GM18502 (cell line): ENCODE results near the gene SLC15A3.

ENCODE experiments used
- ATAC-seq: cut with Tn5 transposase; IDR thresholded peaks from one replicate; pipeline ENCODE4 v1.9.1; 2021; ENCODE audit warnings: mild to moderate bottlenecking; ENCODE audit not compliant: unreplicated experiment, poor library complexity

The SLC15A3 gene

DNA sequence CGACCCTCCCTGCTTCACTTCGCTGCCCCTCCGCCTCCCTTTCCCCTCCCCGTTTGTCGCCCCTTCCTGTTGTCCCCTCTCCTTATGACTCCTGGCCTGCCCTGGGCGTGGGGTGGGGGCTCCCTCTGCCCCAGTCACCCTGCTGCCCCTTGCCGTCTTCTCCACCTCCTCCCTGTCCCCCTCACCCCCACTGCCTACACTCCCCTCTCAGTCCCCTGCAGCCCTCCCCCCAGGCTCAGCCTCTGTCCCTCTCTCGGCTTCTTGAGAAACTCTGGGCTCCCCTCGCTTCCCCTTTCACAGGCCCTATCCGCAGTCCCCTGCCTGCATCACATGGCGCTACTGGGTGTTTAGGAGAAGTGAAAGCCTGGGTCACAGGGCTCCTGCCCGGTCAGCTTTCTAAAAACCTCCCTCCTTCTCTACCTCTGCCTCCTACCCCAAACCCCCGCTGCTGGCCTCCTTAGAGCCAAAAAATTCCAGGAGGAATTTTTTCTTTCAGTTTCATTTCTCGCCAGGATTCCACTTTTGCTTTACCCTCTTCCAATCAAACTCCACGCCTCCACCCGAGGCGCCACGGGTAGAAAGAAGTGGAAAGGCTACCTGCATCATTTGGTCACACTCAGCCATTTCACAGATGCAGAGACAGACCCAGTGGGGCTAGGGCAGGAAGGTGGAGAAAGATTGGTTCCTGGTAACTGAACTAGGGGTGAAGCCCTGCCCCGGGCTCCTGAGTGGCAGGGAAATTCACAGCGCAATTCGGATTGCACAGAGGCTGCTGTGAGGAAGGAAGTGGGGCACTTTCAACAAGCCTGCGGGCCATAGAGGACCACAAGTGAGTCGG, at the start of gene SLC15A3:
Gene SLC15A3 (minus strand): TSS at position 273 of the 838 bp plus-strand sequence. CDS start 625 bp downstream, outside the sequence.
- ATAC-seq: peak; percentile 71

DNA sequence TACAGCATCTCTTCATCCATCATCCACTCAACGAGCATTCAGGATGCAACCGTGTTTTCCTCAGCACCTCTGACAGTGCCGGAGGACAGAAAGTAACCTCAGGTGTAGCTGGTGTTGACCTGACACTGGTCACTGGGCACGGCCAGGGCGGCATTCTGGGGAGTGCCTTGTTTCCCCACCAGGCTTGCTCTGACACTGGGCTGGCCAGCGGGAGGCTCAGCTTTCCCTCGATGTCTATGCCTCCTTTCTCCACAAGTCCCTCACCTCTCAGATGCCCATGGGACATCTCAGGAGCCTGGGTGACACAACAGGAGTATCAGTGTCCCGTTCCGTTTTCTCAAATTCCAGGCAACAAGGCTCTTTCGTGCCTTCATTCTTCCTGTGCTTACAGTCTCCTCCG, 48.5 kb upstream of the SLC15A3 start:
- no peak for ATAC-seq

DNA sequence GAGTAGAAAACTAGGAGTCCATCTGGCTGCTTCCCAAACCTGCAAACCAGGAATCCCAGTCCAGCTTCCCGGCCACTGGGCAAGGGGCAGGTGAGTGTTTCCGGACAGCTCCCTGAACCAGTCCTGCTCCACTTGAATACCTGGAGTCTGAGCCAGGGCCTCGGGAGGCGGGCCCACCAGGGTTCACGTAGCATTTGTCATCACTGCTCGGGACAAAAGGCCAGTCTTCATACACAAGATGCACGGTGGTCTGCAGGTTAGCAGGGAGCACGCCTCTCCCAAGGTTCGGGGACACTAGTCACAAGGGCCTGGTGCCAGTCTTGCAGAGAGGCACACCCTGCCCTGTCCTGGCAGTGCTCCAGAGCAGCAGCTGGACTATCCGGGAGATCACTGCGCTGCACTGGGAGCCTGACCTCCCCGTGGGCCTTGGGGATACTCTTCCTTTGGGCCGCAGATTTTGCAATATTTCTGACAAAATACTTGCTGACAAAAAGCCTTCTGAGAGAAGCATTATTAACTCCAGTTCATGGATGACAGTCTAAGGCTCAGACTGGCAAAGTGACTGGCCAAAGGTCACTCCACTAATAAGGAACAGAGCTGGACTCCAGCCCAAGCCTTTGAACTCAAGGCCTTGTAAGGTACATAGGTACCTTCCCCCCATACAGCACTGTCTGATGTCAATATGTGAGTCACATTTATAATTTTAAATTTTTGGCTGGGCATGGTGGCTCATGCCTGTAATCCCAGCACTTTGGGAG, 44.6 kb upstream of the SLC15A3 start:
- ATAC-seq: no peak

DNA sequence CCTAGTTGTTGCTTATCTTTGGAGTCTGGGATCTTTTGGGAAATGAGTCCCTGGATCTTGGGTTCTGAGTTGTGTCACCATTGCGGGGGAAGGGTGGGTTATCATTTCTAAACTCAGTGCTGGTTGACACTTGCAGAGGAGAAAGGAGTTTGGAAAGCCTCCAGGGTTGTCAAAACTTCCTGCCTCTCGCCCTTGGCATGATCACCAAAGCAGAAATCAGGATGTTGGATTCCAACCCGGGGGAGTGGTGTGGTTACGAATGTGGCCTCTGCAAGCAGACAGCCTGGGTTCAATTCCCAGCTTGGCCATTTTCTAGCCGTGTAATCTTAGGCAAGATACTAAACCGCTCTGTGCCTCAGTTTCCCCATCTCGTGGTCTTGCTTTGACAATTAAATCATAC, 43.8 kb upstream of the SLC15A3 start:
- no peak for ATAC-seq

DNA sequence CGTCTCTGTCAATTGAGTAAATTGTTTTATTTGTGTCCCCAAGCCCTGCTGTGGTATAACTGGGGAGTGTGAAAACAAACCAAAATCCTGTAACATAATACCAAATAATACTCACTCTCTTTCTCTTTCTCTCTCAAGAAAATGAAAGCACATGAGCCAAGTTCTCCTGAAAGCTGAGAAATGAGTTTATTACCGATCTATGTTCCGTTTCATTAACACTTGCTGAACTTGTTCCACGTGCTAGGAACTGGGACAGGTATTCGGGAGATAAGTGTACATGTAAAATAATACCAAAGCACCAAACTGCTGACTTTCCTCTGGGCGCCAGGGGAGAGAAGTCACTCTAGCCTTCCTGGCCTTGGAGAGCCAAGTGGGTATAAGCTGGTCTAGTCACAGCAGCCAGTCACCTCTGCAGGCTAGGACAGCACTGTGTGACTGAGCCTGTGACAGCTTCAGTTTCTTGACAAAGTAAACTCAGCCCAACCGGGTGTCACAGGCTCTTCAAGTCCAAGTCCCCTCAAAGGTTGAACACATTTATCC, 42.6 kb upstream of the SLC15A3 start:
- ATAC-seq: no peak

DNA sequence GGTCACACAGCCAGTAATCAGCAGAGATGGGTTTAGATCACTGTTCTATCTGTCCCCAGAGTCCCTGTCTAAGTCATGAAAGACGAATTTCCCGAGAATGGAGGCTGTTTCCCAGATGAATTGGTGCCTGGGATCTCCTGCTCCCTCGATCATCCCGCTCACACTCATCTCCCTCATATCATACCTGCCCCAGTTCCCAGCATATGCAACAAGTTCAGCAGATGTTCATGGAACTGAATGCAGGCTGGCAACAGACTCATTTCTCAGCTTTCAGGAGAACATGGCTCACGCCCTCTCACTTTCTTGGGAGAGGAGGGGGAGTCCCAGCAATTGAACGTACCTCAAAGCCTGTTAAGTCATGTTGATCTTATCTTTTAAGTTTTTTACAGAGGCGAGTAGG, 41.6 kb upstream of the SLC15A3 start:
- no peak for ATAC-seq

DNA sequence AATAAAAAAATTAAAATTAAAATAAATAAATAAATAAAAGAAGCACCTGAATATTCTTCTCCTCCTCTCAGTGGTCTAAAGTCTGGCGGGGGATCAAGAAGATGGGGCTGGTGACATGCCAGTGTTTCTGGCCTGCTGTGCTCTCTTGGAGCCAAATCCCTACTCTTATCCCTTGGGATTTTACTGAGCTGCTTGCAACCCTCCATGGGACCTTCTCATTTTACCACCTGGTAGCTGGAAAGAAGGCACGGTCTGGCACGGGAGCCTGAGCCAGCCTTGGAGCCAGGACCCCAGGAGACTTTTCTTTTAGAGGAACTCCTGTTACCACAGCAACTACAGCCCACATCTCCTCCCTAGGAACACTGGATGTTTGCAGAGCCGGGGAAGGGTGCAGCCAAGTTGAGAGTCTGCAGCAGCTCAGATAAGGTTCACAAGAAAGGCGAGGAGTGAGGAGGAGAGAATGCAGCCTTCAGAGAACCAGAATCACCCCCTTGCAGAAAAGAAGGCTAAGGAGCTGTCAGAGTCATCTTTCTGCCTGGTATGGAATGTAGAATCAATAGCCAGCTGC, 41.0 kb upstream of the SLC15A3 start:
- ATAC-seq: no peak

DNA sequence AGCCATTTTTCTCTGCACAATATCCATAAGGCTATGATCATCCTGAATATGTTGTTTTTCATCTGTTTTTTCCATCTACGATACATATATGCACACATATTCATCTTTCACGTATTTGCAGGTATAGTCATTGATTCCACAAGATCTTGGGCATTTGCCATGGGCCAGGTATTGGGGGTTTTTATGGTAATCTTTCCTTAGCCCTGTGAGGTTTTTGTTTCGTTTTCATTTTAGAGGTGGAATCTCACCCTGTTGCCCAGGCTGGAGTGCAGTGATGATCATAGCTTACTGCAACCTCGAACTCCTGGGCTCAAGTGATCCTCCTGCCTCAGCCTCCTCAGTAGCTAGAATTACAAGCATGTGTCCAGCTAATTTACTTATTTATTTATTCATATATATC, 39.5 kb upstream of the SLC15A3 start:
- ATAC-seq: no peak

DNA sequence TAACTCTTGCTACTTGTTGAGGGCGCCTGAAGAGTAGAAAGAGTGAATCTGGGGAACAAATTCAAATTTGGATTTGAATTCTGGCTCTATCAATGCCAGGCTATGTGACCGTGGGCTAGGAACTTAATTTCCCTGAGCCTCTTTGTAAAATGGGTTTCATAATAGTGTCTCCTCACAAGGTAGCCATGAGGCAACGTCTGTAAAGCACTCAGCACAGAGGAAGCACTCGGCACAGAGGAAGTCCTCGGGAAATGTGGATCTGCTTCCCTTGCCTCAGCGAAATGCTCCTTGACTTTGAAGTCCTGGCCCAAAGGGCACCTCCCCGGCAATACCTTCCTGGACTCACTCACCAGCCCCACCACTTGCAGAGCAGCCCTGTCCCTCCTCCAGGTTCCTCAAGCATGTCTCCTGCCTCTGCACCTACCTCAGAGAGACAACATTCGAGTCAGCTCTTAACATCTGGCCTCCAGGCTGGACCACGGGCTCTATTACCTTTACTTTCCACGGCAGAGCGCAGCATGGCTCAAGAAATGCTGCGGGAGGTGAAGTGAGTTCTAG, 37.2 kb upstream of the SLC15A3 start:
- ATAC-seq: no peak

DNA sequence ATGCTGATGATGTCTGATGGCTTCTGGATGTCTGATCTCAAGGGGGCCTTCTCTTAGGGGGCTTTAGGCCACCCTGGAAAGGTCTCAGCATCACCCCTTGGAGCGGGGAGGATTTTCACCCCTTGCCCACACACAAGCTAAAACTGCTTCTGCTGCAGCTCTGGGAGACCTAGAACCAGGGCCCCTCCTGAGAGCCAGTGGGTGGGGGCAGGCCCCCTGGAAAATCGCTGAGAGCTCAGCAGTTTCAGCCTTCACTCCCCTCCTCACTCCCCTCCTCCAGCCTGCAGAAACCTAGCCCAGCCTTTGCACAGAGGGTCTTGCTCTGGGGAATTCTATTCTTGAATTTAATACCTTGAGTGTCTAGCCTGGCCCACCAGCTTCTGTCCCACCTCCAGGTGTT, 36.7 kb upstream of the SLC15A3 start:
- ATAC-seq: no peak

DNA sequence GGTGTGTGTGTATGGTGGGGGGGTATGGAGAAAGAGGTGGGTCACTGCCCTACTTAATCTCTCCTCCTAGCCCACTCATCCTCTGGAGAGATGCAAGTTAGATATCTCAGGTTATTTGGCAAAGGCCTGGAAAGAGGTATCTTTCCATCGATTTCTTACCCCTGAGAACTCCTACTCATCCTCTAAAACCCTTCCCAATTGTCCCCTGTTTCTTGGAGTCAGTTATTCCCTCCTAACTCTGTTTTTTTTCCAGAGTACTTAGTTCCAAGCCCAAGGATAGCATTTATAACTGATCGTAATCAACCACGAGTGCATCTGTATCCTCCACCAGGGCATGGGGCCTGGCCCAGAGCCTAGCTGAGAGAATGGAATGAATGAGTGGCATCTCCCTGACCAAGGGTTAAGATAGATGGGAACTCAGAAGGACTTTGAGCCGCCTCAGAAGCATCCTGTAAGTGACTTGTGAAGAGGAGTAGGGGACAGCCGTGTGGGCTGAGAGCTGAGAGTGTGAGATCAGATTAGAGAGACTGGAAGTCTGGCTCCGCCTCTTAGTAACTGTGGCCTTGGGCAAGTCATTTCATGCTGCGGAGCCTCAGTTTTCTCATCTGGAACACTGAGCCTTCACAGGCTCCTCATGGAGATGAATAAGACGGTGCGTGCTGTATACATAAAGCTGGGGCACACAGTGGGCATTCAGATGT, 35.8 kb upstream of the SLC15A3 start:
- no peak for ATAC-seq

DNA sequence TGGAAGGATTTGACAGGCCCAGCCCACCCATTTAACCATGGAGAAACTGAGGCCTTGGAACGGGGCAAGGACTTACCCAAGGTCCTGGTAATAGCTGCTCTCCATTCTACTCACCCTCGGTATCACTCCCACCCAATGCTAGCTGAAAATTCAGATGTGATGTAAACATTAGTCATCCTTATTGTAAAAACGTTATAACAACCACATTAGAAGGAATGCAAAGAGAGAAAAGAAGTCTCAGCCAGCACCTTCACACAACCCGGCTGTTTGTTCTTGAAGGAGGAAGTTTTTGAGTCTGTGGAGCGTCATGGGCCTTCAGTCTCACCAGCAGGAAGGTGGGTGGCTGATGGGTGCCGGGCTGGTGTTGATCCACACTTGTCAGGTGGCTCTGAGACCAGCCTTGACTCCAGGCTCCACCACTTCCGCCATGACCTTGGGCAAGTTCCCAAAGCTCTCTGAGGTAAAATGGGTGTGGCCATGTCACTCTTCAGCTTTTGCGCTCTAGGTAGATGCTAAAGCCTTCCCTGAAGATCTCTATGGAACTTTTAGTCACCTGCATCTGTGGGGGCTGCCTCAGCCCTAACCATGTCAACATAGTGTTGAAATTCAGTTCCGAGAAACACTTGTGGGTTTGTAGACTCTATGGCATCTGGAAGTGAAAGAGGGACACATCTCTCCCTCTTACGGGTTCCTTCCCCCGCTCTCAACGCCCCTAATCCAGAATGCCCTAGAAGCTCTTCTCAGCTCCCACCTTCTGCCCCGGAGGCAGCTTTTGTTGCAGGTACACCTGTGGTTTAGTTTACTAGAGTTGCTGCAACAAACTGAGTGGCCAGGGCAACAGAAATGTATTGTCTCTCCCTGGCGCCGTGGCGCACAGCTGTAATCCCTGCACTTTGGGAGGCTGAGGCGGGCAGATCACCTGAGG, 34.3 kb upstream of the SLC15A3 start:
- no peak for ATAC-seq

DNA sequence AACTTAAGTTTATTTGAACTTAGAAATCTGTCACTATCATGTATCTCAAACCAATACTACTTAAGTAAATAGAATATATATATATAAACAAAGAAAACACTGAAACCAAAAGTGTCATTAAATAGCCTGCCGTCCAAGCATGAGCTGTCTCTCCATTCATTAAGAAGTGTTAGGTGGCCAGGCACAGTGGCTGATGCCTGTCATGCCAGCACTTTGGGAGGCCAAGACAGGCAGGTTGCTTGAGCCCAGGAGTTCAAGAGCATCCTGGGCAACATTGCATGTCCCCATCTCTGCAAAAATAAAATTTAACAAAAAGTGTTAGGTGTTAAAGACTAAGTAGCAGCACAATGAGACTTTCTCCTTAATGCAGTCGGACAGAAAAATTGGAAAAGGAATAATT, 33.5 kb upstream of the SLC15A3 start:
- no peak for ATAC-seq

DNA sequence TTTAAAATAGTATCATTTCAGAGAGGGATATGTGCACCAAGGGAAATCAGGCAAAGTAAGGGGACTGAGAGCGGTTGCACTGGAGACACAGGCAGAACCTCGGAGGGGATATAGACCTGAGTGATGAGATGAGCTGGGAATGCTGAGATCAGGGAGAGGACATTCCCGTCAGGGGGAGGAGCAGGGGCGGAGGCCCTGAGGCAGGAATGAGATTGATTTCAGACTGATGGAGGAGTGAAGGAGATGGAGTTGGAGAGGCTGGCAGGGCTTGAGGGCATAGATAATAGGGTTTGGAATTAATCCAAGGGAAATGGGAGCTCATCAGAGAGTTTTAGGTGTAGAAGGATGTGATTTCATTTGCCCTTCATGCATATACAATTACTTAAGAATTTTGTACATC, 32.7 kb upstream of the SLC15A3 start:
- ATAC-seq: no peak

DNA sequence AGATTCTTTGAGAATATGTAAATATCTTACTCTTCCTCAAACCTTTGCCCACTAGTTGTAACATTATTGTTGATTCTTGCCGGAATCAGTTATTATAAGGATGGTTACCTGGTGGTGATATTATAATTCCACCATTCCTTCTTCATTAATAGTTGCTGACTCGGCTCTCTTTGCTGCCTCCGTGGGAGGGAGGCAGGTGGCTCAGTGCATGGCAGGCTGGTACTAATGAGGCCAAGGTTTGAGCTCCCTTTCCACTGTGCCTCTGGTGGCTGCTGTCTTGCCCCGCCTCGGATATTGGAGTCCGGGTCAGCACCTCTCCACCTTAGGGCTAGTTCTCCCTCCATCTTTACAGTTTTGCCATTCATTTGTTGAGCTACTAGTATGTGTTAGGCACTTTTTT, 32.2 kb upstream of the SLC15A3 start:
- ATAC-seq: no peak

DNA sequence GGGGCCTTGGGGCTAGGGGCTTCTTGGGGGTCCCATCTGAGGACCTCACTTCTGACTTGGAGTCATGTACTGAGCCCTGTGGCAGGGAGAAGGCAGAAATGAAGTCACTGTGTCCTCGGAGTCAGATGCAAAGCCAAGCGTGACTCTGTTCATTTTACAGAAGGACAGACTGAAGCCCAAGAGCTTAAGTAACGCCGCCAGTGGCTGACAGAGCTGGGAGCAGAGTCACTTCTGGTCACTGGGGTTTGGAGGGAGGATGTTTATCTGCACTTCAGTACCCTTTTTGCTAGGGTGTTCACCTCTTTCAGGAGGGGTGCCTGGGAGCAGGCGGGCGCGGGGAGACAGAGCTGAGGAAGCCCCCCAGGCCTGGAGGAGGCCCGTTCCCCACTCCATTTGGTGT, 30.2 kb upstream of the SLC15A3 start:
- ATAC-seq: no peak

DNA sequence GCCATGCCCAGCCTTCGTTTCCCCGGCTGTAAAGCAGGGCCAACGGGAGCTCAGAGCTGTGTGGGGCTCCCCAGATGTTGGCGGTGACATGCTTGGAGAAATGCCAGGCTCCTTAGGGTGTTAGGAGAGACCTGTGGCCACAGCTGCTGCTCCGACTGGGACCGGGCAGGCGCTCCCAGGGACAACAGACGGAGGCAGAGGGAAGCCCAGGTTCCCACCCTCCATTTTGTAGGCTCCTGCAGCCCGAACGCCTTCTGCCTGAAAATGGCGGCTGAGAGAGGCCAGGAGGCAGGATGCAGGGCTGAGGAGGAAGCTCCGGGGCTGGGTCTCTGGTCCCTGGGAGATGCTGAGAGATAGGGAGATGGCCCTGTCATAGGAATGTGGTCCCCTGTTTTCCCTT, 29.5 kb upstream of the SLC15A3 start:
- ATAC-seq: no peak

DNA sequence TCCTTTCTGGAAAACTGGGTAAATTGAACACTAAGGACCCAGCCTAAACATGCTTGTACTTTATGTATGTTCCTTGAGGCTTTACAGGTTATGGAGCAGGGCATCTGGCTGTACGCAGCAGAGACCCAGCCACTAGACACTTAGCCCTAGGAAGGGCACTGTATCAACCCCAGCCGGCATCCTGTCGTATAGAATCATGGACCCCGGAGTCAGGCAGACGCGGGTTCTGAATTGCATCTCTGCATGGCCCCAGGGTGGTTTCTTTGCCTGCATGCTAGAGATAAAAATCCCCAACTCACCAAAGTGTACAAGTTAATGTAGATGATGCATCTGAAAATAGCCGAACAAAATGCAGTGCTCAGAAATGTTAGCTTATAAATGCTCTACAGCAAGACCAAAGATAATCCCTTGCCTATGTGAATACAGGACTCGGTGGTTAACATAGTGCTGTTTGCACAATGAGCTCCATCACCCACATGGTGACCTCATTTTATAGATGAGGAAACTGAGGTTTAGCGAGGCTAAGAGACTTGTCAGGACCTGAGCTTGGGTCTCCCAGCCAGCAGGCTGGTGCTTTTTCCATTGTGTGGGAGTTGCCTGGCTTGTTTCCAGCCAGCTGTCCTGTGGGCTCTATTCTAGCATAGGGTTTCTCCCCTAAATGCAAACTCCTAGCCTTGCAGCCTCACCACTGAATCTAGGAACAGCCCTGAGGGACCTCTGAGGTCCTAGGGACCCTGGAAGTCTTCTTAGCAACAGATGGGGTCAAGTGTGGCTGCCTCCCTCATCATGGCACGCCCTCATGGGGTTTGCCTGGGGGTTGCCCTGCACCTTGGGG, 26.8 kb upstream of the SLC15A3 start:
- ATAC-seq: no peak
